ENCODE data around the gene RAB3B.

The RAB3B gene

GRCh38 chr1:51867479-51868232, 122.8 kb downstream of the RAB3B start:
- DNase-seq: no peak

DNA sequence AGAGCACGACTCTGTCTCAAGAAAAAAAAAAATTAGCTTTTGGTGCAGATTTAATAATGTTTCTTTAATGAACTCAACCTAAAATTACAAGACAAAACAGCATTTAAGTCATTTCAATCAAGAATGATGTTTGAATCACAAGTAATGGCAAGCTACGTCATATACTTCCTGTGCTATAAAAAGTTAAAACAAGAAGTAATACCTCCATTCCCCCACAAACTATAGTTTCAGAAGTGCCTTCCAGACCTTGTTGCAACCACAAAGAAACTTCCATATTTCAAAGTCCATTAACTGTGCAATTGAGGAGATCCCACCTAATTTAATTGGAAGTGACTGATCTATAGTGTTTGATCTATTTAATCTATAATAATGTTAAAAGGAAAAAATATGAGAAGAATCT, 127.1 kb downstream of the RAB3B start:
- peak; percentile 55 for DNase-seq

DNA sequence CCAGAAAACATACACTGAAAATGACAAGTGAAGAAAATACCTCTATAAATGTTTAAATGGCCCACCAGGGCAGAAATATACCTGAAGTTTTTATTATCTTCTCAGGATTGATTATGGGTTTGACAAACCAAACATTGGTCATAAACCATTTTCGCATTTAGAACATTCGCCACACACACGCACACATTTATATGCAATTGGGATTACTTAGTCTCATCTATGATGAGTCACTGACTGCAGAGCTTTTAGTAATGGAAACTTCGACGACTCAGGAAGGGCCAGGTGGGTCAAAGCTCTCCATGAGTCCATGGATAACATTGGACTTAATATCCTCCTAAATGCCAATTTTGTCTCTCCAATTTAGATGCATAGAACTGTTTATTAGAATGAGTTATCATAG, 128.8 kb downstream of the RAB3B start:
- no peak for DNase-seq

DNA sequence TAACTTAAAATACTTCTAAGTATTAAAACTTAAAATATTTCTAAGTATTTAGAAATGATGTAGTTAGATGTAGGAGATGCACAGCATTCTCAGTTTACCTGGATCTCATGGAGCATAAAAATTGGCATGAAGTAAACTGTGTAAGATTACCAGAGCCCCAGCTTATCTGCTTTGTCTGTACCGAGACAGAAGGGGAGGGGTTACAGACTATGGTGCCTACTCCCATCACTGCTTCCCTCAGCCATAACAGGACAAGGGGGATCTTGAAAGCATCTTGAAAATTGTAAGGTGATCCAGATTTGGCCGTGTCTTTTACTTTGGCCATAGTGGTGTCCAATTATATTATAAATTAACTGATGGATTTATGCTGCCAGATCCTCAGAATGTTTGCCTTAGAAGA, 130.8 kb downstream of the RAB3B start:
- DNase-seq: no peak

GRCh38 chr1:51859333-51859732, 131.2 kb downstream of the RAB3B start:
- DNase-seq: no peak

GRCh38 chr1:51858892-51859291, 131.6 kb downstream of the RAB3B start:
- DNase-seq: no peak

All from SIG-M5 (cell line).